ENCODE data around the gene NRP2.

- TF ChIP-seq CTCF (IDR thresholded peaks at IDR 0.05; ENCODE audit: low read depth, low read length, poor library complexity, severe bottlenecking) (no peak), EZH2phosphoT487 (IDR thresholded peaks at IDR 0.05; ENCODE audit: borderline replicate concordance, low read length) (no peak)
Measured at GRCh38 chr2:205770577-205770976, 88.3 kb downstream of the NRP2 start.

Data from DOHH2 (cell line).